Measurements from ENCODE around the gene HADH.

GRCh38 chr4:108054025-108054638 is 64.4 kb downstream of the HADH start:
- TF ChIP-seq CTCF (IDR thresholded peaks at IDR 0.05) = no peak
- TF ChIP-seq POLR2A (IDR thresholded peaks at IDR 0.05) = no peak

Data from right lobe of liver (tissue), 4 donors.